OCI-LY1 (cell line): ENCODE data around the gene PKD2.

Experiments used
- CTCF ChIP-seq: fragments of 200-600 bp; sonication (generic), shearing (Covaris generic); IDR thresholded peaks from 2 replicates; pipeline ENCODE4 v1.5.1; 2017; ENCODE audit warnings: mild to moderate bottlenecking, antibody characterized with exemption, low read length, moderate library complexity, mixed read lengths
- EZH2 ChIP-seq: fragments of 200-600 bp; sonication (generic), shearing (Covaris generic); IDR thresholded peaks from 2 replicates; pipeline ENCODE4 v1.8.0; 2017; ENCODE audit warnings: borderline replicate concordance, mixed run types, mild to moderate bottlenecking, antibody characterized with exemption, low read length, moderate library complexity, mixed read lengths

DNA sequence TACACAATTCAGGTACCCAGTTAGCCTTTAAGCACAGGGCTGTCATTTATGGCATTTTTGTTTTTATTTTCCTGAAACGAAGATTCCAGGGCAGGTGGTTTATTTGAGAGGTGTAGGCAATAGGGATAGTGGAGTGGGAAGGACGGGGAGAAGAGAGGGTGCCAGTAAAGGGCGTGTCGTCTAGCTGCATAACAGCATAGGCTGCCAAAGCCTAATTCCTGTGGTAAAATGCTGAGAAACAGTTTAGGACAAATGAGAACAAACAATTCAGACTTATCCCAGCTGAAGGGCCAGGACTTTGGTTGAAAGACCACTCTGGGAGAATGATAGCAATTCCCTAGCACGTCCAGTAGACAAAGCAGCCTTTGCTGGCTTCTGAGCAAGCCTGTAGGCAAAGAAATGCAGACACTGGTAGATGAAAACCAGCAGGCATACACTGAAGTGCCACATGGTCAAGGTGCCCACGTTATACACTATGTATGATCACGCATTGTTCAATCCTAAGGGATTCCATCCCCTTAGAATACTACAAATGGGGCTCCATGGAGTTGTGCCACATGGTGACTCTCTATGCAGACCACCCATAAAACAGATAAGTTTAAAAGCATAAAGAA lies 70.6 kb downstream of the PKD2 start:
- TF ChIP-seq CTCF (no peak), EZH2 (no peak)
